Osteoblast (primary cell): ENCODE data around the gene HIP1R. TPM values are rescaled to one million over a fixed set of nuclear protein-coding genes. Genes with fewer than 3 reads are reported as not detected.
"Not testable (repeated sequence)": the region's sequence is repeated elsewhere in the genome, so short reads cannot be mapped to it uniquely, and the experiment has no call there.

Source experiments
- DNase-seq: peaks from one replicate; pipeline ENCODE4 v3.0.0; 2011; ENCODE audit warnings: low spot score, mixed read lengths; ENCODE audit not compliant: insufficient read length; ENCODE audit errors: missing footprints
- H2AFZ ChIP-seq: 2 replicates; pipeline ENCODE4 v1.6.0; 2011; ENCODE audit warnings: mild to moderate bottlenecking, low read length
- H3K27ac ChIP-seq: 2 replicates; pipeline ENCODE4 v1.5.1; 2011; ENCODE audit warnings: mild to moderate bottlenecking, low read depth, low read length, moderate library complexity
- H3K27me3 ChIP-seq: 2 replicates; pipeline ENCODE4 v1.6.0; 2012; ENCODE audit warnings: mild to moderate bottlenecking, control low read depth, inconsistent platforms, low read length, moderate library complexity; ENCODE audit not compliant: insufficient read depth
- H3K36me3 ChIP-seq: 2 replicates; pipeline ENCODE4 v1.5.1; 2011; ENCODE audit warnings: mild to moderate bottlenecking, low read length, control low read depth, moderate library complexity; ENCODE audit not compliant: insufficient read depth
- H3K4me1 ChIP-seq: 2 replicates; pipeline ENCODE4 v1.5.1; 2011; ENCODE audit warnings: mild to moderate bottlenecking, low read length, control low read depth, moderate library complexity; ENCODE audit not compliant: insufficient read depth
- H3K4me2 ChIP-seq: 2 replicates; pipeline ENCODE4 v1.6.0; 2011; ENCODE audit warnings: mild to moderate bottlenecking, low read length; ENCODE audit not compliant: insufficient read depth
- H3K4me3 ChIP-seq: fragments of 200-600 bp; sonication (generic); 3 replicates; pipeline ENCODE4 v1.5.1; 2012; ENCODE audit warnings: mild to moderate bottlenecking, low read length, inconsistent platforms; ENCODE audit not compliant: insufficient read depth
- H3K79me2 ChIP-seq: 2 replicates; pipeline ENCODE4 v1.6.0; 2012; ENCODE audit warnings: mild to moderate bottlenecking, low read length, control low read depth, inconsistent platforms; ENCODE audit not compliant: insufficient read depth
- H3K9me3 ChIP-seq: 2 replicates; pipeline ENCODE4 v1.5.1; 2011; ENCODE audit warnings: low read depth, low read length, control low read depth
- H4K20me1 ChIP-seq: 2 replicates; pipeline ENCODE4 v1.6.0; 2012; ENCODE audit warnings: mild to moderate bottlenecking, low read length, control low read depth; ENCODE audit not compliant: insufficient read depth
- CTCF ChIP-seq: IDR thresholded peaks from 2 replicates; pipeline ENCODE4 v1.5.1; 2011; ENCODE audit warnings: mild to moderate bottlenecking, low read depth, low read length, moderate library complexity; ENCODE audit errors: extremely low read depth
- total RNA-seq: library from RNA; depleted of rRNA; stranded (reverse); fragments of >200 nt; gene quantifications from 2 replicates; pipeline ENCODE4 v1.2.3, GENCODE V29; 2012

The HIP1R gene
- total RNA-seq, 1 donor, result 21.0 TPM

- Histone ChIP-seq H3K36me3 (no peaks in the 10 kb centered on the region), H3K4me3 (no peak overlapping the region), H3K27me3 (no peaks in the 10 kb centered on the region), H2AFZ (no peak overlapping the region), H3K4me2 (no peak overlapping the region), H3K27ac (no peak overlapping the region), H4K20me1 (no peaks in the 10 kb centered on the region), H3K9me3 (no peaks in the 10 kb centered on the region), H3K4me1 (no peaks in the 10 kb centered on the region), H3K79me2 (no peaks in the 10 kb centered on the region)
- no peak for TF ChIP-seq CTCF
- no peak for DNase-seq
Observed at GRCh38 chr12:122799641-122800243, 35.5 kb upstream of the HIP1R start.

- Histone ChIP-seq H3K4me2 (no peak overlapping the region), H3K27me3 (no peaks in the 10 kb centered on the region), H3K79me2 (no peaks in the 10 kb centered on the region), H3K9me3 (no peaks in the 10 kb centered on the region), H4K20me1 (no peaks in the 10 kb centered on the region), H2AFZ (no peak overlapping the region), H3K4me1 (no peaks in the 10 kb centered on the region), H3K27ac (no peak overlapping the region), H3K4me3 (no peak overlapping the region), H3K36me3 (no peaks in the 10 kb centered on the region)
- DNase-seq, result no peak
- TF ChIP-seq CTCF, result no peak
Observed at GRCh38 chr12:122803937-122804336, 31.3 kb upstream of the HIP1R start.

GRCh38 chr12:122804957-122805356, 30.3 kb upstream of the HIP1R start:
- not testable (repeated sequence) for H3K36me3 ChIP-seq, H4K20me1 ChIP-seq, H3K79me2 ChIP-seq, H3K4me2 ChIP-seq, H3K9me3 ChIP-seq, H3K4me3 ChIP-seq, H3K27me3 ChIP-seq, DNase-seq, H3K27ac ChIP-seq, H3K4me1 ChIP-seq, H2AFZ ChIP-seq

GRCh38 chr12:122807651-122808050, 27.6 kb upstream of the HIP1R start:
- Histone ChIP-seq H4K20me1 (no peaks in the 10 kb centered on the region), H3K4me1 (no peaks in the 10 kb centered on the region)
- DNase-seq, result no peak

More at GRCh38 chr12:122807651-122808050, 27.6 kb upstream of the HIP1R start:
- Histone ChIP-seq H2AFZ (no peak overlapping the region), H3K27me3 (no peaks in the 10 kb centered on the region), H3K4me3 (no peak overlapping the region), H3K27ac (no peak overlapping the region), H3K79me2 (no peaks in the 10 kb centered on the region), H3K4me2 (no peak overlapping the region), H3K36me3 (no peaks in the 10 kb centered on the region), H3K9me3 (no peaks in the 10 kb centered on the region)
- TF ChIP-seq CTCF, result no peak
